Measurements from ENCODE around the gene MED31. TPM values are rescaled to one million over a fixed set of nuclear protein-coding genes. Genes with fewer than 3 reads are reported as not detected.

The MED31 gene
- total RNA-seq, 1 experiment from 2014 or later: 12.8 TPM

- H3K27me3 ChIP-seq (replicated peaks): no peaks in the 10 kb centered on the region; the same call in 1 of the 2 replicates
- no peaks in the 10 kb centered on the region for H3K36me3 ChIP-seq
- no peak overlapping the region for H3K4me3 ChIP-seq
- H3K27ac ChIP-seq: no peak overlapping the region
- H3K4me1 ChIP-seq (replicated peaks): no peaks in the 10 kb centered on the region
- DNase-seq (ENCODE audit: low read depth in 1 of 2, low spot score in 2 of 2): no peak
- no peaks in the 10 kb centered on the region for H3K9me3 ChIP-seq (replicated peaks)
These were observed 33.0 kb upstream of the MED31 start for GRCh38 chr17:6684460-6684783.

- no peak for DNase-seq (ENCODE audit: low read depth in 1 of 2, low spot score in 2 of 2)
- H3K27me3 ChIP-seq (replicated peaks): no peaks in the 10 kb centered on the region; the same call in 1 of the 2 replicates
- H3K4me1 ChIP-seq (replicated peaks): no peaks in the 10 kb centered on the region
- no peaks in the 10 kb centered on the region for H3K9me3 ChIP-seq (replicated peaks)
- H3K36me3 ChIP-seq: no peaks in the 10 kb centered on the region
- H3K27ac ChIP-seq: no peak overlapping the region
- H3K4me3 ChIP-seq: no peak overlapping the region
These were observed 32.5 kb upstream of the MED31 start for GRCh38 chr17:6683730-6684459.

- DNase-seq (ENCODE audit: low read depth in 1 of 2, low spot score in 2 of 2): no peak
- Histone ChIP-seq H3K27ac (no peak overlapping the region), H3K4me3 (no peak overlapping the region), H3K36me3 (no peaks in the 10 kb centered on the region), H3K27me3 (replicated peaks) (no peaks in the 10 kb centered on the region; the same call in 1 of the 2 replicates), H3K4me1 (replicated peaks) (no peaks in the 10 kb centered on the region), H3K9me3 (replicated peaks) (no peaks in the 10 kb centered on the region)
These were observed 31.8 kb upstream of the MED31 start for GRCh38 chr17:6683081-6683684.

GRCh38 chr17:6682339-6682738 is 30.9 kb upstream of the MED31 start:
- Histone ChIP-seq H3K36me3 (no peaks in the 10 kb centered on the region), H3K27ac (no peak overlapping the region), H3K9me3 (replicated peaks) (no peaks in the 10 kb centered on the region), H3K4me3 (no peak overlapping the region), H3K4me1 (replicated peaks) (peaks cover 3% of the 10 kb centered on the region; the same call in 1 of the 2 replicates), H3K27me3 (replicated peaks) (no peaks in the 10 kb centered on the region; the same call in none of the 2 replicates)
- no peak for DNase-seq (ENCODE audit: low read depth in 1 of 2, low spot score in 2 of 2)

GRCh38 chr17:6681671-6682070 is 30.3 kb upstream of the MED31 start:
- H3K27ac ChIP-seq: no peak overlapping the region
- no peaks in the 10 kb centered on the region for H3K9me3 ChIP-seq (replicated peaks)
- no peaks in the 10 kb centered on the region for H3K36me3 ChIP-seq
- no peak for DNase-seq (ENCODE audit: low read depth in 1 of 2, low spot score in 2 of 2)
- no peaks in the 10 kb centered on the region; the same call in none of the 2 replicates for H3K27me3 ChIP-seq (replicated peaks)
- H3K4me3 ChIP-seq: no peak overlapping the region
- H3K4me1 ChIP-seq (replicated peaks): peaks cover 7% of the 10 kb centered on the region; the same call in 1 of the 2 replicates

- Histone ChIP-seq H3K27ac (no peak overlapping the region), H3K4me3 (no peak overlapping the region), H3K27me3 (replicated peaks) (no peaks in the 10 kb centered on the region; the same call in none of the 2 replicates), H3K9me3 (replicated peaks) (no peaks in the 10 kb centered on the region), H3K36me3 (no peaks in the 10 kb centered on the region), H3K4me1 (replicated peaks) (peaks cover 7% of the 10 kb centered on the region; the same call in 1 of the 2 replicates)
- DNase-seq (ENCODE audit: low read depth in 1 of 2, low spot score in 2 of 2): no peak
These were observed 29.8 kb upstream of the MED31 start for GRCh38 chr17:6681176-6681575.

- no peak for DNase-seq (ENCODE audit: low read depth in 1 of 2, low spot score in 2 of 2)
- Histone ChIP-seq H3K4me1 (replicated peaks) (peaks cover 7% of the 10 kb centered on the region; the same call in 1 of the 2 replicates), H3K9me3 (replicated peaks) (no peaks in the 10 kb centered on the region), H3K36me3 (no peaks in the 10 kb centered on the region), H3K4me3 (no peak overlapping the region), H3K27me3 (replicated peaks) (no peaks in the 10 kb centered on the region; the same call in none of the 2 replicates), H3K27ac (no peak overlapping the region)
These were observed 27.8 kb upstream of the MED31 start for GRCh38 chr17:6679241-6679640.

GRCh38 chr17:6677946-6678345 is 26.5 kb upstream of the MED31 start:
- Histone ChIP-seq H3K27me3 (replicated peaks) (no peaks in the 10 kb centered on the region; the same call in none of the 2 replicates), H3K4me1 (replicated peaks) (peaks cover 7% of the 10 kb centered on the region; the same call in 1 of the 2 replicates), H3K4me3 (no peak overlapping the region), H3K9me3 (replicated peaks) (no peaks in the 10 kb centered on the region), H3K27ac (no peak overlapping the region), H3K36me3 (no peaks in the 10 kb centered on the region)
- no peak for DNase-seq (ENCODE audit: low read depth in 1 of 2, low spot score in 2 of 2)

GRCh38 chr17:6677158-6677831 is 25.9 kb upstream of the MED31 start:
- no peaks in the 10 kb centered on the region; the same call in none of the 2 replicates for H3K27me3 ChIP-seq (replicated peaks)
- DNase-seq (ENCODE audit: low read depth in 1 of 2, low spot score in 2 of 2): peak; percentile 46 to 58
- H3K4me3 ChIP-seq: no peak overlapping the region
- no peak overlapping the region for H3K27ac ChIP-seq
- no peaks in the 10 kb centered on the region for H3K9me3 ChIP-seq (replicated peaks)
- peaks cover 7% of the 10 kb centered on the region; the same call in 1 of the 2 replicates for H3K4me1 ChIP-seq (replicated peaks)
- H3K36me3 ChIP-seq: no peaks in the 10 kb centered on the region

- H3K4me1 ChIP-seq (replicated peaks): peaks cover 7% of the 10 kb centered on the region; the same call in 1 of the 2 replicates
- H3K27ac ChIP-seq: no peak overlapping the region
- H3K36me3 ChIP-seq: no peaks in the 10 kb centered on the region
- no peak for DNase-seq (ENCODE audit: low read depth in 1 of 2, low spot score in 2 of 2)
- no peaks in the 10 kb centered on the region for H3K9me3 ChIP-seq (replicated peaks)
- H3K4me3 ChIP-seq: no peak overlapping the region
- no peaks in the 10 kb centered on the region; the same call in none of the 2 replicates for H3K27me3 ChIP-seq (replicated peaks)
These were observed 25.4 kb upstream of the MED31 start for GRCh38 chr17:6676802-6677157.

- DNase-seq (ENCODE audit: low read depth in 1 of 2, low spot score in 2 of 2): no peak
- no peaks in the 10 kb centered on the region for H3K9me3 ChIP-seq (replicated peaks)
- H3K4me1 ChIP-seq (replicated peaks): peaks cover 7% of the 10 kb centered on the region; the same call in 1 of the 2 replicates
- H3K4me3 ChIP-seq: no peak overlapping the region
- no peaks in the 10 kb centered on the region; the same call in none of the 2 replicates for H3K27me3 ChIP-seq (replicated peaks)
- H3K27ac ChIP-seq: no peak overlapping the region
- no peaks in the 10 kb centered on the region for H3K36me3 ChIP-seq
These were observed 23.9 kb upstream of the MED31 start for GRCh38 chr17:6675201-6675825.

GRCh38 chr17:6674586-6674985 is 23.2 kb upstream of the MED31 start:
- DNase-seq (ENCODE audit: low read depth in 1 of 2, low spot score in 2 of 2): no peak
- peaks cover 7% of the 10 kb centered on the region; the same call in 1 of the 2 replicates for H3K4me1 ChIP-seq (replicated peaks)
- H3K36me3 ChIP-seq: no peaks in the 10 kb centered on the region
- no peaks in the 10 kb centered on the region; the same call in 1 of the 2 replicates for H3K27me3 ChIP-seq (replicated peaks)
- no peak overlapping the region for H3K4me3 ChIP-seq
- H3K27ac ChIP-seq: no peak overlapping the region
- no peaks in the 10 kb centered on the region for H3K9me3 ChIP-seq (replicated peaks)

- no peak for DNase-seq (ENCODE audit: low read depth in 1 of 2, low spot score in 2 of 2)
- no peak overlapping the region for H3K4me3 ChIP-seq
- H3K27ac ChIP-seq: no peak overlapping the region
- H3K9me3 ChIP-seq (replicated peaks): no peaks in the 10 kb centered on the region
- no peaks in the 10 kb centered on the region for H3K27me3 ChIP-seq (replicated peaks)
- H3K36me3 ChIP-seq: no peaks in the 10 kb centered on the region
- no peaks in the 10 kb centered on the region for H3K4me1 ChIP-seq (replicated peaks)
These were observed 20.0 kb upstream of the MED31 start for GRCh38 chr17:6671431-6671830.

Measured in SJSA1 (cell line).